HepG2 (cell line): ENCODE measurements around the gene C11orf58.

Source experiments
- EP300 ChIP-seq, 3 experiments: sonication (generic) in 1 of 3; formaldehyde crosslinking in 1 of 3; IDR thresholded peaks; 2 replicates each; pipeline versions ENCODE4 v1.5.1 to v1.6.1; 2011 to 2020; ENCODE audit warnings: low read depth in 2 of 3, low read length in 2 of 3, borderline replicate concordance in 1 of 3, improper control_type of control experiment in 1 of 3, mild to moderate bottlenecking in 1 of 3, missing genetic modification reagents in 1 of 3, moderate library complexity in 1 of 3
- JARID2 ChIP-seq: sonication (generic); formaldehyde crosslinking; IDR thresholded peaks from 2 replicates; pipeline ENCODE4 v1.8.1; 2023; ENCODE audit warnings: missing genetic modification reagents, inconsistent platforms; ENCODE audit not compliant: insufficient replicate concordance
- MAFK ChIP-seq, 2 experiments: IDR thresholded peaks in 1 of 2; conservative IDR thresholded peaks in 1 of 2; 2 replicates each; pipeline ENCODE4 v1.6.1; 2011; ENCODE audit warnings: improper control_type of control experiment in 2 of 2, low read length in 2 of 2
- PHF20 ChIP-seq: sonication (generic); formaldehyde crosslinking; IDR thresholded peaks from 2 replicates; pipeline ENCODE4 v1.5.0; 2020; ENCODE audit warnings: mild to moderate bottlenecking, missing genetic modification reagents
- POLR2AphosphoS5 ChIP-seq: IDR thresholded peaks from 2 replicates; pipeline ENCODE4 v1.6.1; 2012; ENCODE audit warnings: low read depth, low read length
- ZNF20 ChIP-seq: sonication (generic); formaldehyde crosslinking; IDR thresholded peaks from 2 replicates; pipeline ENCODE4 v1.4.0; 2020; ENCODE audit warnings: mild to moderate bottlenecking, moderate library complexity, missing genetic modification reagents
- ZNF274 ChIP-seq: sonication (generic); formaldehyde crosslinking; IDR thresholded peaks from 2 replicates; pipeline ENCODE4 v1.5.1; 2020; ENCODE audit warnings: mild to moderate bottlenecking, missing genetic modification reagents
- ZNF496 ChIP-seq: sonication (generic); formaldehyde crosslinking; IDR thresholded peaks from 2 replicates; pipeline ENCODE4 v1.8.1; 2023; ENCODE audit warnings: mild to moderate bottlenecking, moderate library complexity, missing genetic modification reagents; ENCODE audit not compliant: insufficient replicate concordance
- ZNF562 ChIP-seq: sonication (generic); formaldehyde crosslinking; IDR thresholded peaks from 2 replicates; pipeline ENCODE4 v1.8.0; 2022; ENCODE audit warnings: missing genetic modification reagents, borderline replicate concordance
- ZNF580 ChIP-seq: IDR thresholded peaks from 2 replicates; pipeline ENCODE4 v1.6.1; 2016; ENCODE audit warnings: low read depth, borderline replicate concordance
- ZSCAN30 ChIP-seq: sonication (generic); formaldehyde crosslinking; IDR thresholded peaks from 2 replicates; pipeline ENCODE4 v1.5.0; 2020; ENCODE audit warnings: mild to moderate bottlenecking, missing genetic modification reagents
- TF ChIP-seq, protein P1 (sequence below): sonication (generic); formaldehyde crosslinking; IDR thresholded peaks from 2 replicates; pipeline ENCODE4 v1.5.0; 2020; ENCODE audit warnings: mild to moderate bottlenecking, missing genetic modification reagents, moderate library complexity
- TF ChIP-seq, protein P2 (sequence below): sonication (generic); formaldehyde crosslinking; IDR thresholded peaks from 2 replicates; pipeline ENCODE4 v1.4.0; 2020; ENCODE audit warnings: missing genetic modification reagents
- TF ChIP-seq, protein P3 (sequence below): sonication (generic); formaldehyde crosslinking; IDR thresholded peaks from 2 replicates; pipeline ENCODE4 v1.5.0; 2020; ENCODE audit warnings: missing genetic modification reagents

DNA sequence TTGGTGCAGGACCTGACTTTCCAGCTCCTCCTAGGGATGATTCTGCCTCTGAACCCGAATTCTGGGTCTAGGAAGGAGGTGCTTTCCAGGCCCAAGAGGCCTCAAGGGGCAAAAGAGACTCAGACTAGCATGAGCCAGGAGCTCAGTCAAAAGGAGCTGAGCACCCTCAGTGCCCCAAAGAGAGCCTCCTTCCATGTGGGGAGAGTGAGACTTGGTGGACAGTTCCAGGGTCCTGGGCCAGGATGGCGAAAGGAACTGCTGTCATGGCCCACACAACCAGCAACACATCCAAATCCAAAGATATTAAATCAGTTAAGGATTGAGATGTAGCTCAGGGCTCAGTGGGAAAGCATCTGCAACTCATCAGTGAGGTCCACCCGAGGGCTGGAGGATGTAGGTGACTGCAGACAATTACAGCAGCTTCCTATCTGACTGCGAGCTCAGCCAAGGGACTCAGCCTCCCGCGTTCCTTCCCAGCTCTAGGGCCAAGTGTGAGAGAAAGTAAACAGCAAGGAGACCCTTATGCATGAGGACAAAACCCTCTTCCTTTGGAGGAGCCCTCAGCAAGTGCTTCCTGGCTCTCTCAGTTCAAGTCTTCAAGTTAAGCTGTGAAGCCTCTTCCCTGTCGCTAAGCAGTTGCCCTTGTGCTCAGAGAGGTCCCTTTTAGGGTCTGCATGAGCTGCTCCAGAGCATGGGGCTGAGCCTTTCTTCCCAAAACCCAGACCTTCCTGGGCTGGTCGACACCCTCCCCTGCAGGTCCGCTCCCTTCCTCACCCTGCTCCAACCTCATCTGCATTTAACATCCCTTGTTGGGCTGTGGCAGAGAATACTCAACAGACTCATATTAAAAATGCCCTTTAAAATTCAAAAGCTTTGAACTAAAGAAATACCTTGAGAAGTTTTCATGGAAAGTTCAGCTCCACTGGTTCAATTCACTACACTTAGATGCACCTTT is 35.8 kb downstream of the C11orf58 start:
- TF ChIP-seq POLR2AphosphoS5 (no peak), ZNF274 (CRISPR knock-in tag) (no peak), ZNF580 (CRISPR knock-in tag) (no peak), EP300 (IDR thresholded peaks at IDR 0.05; ENCODE audit: low read depth in 2 of 2, low read length in 2 of 2) (no peak), EP300 (CRISPR knock-in tag; IDR thresholded peaks at IDR 0.05; ENCODE audit: borderline replicate concordance) (no peak), ZNF20 (CRISPR knock-in tag) (no peak), MAFK (conservative IDR thresholded peaks at IDR 0.05 in 1 of 2, IDR thresholded peaks at IDR 0.05 in 1 of 2; ENCODE audit: low read length in 2 of 2) (no peak), ZNF562 (CRISPR knock-in tag) (no peak), JARID2 (no peak), ZSCAN30 (no peak), ZNF496 (CRISPR knock-in tag) (no peak), PHF20 (CRISPR knock-in tag) (no peak)
- TF ChIP-seq, protein P1, sequence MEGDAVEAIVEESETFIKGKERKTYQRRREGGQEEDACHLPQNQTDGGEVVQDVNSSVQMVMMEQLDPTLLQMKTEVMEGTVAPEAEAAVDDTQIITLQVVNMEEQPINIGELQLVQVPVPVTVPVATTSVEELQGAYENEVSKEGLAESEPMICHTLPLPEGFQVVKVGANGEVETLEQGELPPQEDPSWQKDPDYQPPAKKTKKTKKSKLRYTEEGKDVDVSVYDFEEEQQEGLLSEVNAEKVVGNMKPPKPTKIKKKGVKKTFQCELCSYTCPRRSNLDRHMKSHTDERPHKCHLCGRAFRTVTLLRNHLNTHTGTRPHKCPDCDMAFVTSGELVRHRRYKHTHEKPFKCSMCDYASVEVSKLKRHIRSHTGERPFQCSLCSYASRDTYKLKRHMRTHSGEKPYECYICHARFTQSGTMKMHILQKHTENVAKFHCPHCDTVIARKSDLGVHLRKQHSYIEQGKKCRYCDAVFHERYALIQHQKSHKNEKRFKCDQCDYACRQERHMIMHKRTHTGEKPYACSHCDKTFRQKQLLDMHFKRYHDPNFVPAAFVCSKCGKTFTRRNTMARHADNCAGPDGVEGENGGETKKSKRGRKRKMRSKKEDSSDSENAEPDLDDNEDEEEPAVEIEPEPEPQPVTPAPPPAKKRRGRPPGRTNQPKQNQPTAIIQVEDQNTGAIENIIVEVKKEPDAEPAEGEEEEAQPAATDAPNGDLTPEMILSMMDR, result no peak
- TF ChIP-seq, protein P2, sequence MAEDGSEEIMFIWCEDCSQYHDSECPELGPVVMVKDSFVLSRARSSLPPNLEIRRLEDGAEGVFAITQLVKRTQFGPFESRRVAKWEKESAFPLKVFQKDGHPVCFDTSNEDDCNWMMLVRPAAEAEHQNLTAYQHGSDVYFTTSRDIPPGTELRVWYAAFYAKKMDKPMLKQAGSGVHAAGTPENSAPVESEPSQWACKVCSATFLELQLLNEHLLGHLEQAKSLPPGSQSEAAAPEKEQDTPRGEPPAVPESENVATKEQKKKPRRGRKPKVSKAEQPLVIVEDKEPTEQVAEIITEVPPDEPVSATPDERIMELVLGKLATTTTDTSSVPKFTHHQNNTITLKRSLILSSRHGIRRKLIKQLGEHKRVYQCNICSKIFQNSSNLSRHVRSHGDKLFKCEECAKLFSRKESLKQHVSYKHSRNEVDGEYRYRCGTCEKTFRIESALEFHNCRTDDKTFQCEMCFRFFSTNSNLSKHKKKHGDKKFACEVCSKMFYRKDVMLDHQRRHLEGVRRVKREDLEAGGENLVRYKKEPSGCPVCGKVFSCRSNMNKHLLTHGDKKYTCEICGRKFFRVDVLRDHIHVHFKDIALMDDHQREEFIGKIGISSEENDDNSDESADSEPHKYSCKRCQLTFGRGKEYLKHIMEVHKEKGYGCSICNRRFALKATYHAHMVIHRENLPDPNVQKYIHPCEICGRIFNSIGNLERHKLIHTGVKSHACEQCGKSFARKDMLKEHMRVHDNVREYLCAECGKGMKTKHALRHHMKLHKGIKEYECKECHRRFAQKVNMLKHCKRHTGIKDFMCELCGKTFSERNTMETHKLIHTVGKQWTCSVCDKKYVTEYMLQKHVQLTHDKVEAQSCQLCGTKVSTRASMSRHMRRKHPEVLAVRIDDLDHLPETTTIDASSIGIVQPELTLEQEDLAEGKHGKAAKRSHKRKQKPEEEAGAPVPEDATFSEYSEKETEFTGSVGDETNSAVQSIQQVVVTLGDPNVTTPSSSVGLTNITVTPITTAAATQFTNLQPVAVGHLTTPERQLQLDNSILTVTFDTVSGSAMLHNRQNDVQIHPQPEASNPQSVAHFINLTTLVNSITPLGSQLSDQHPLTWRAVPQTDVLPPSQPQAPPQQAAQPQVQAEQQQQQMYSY, result no peak
- TF ChIP-seq, protein P3, sequence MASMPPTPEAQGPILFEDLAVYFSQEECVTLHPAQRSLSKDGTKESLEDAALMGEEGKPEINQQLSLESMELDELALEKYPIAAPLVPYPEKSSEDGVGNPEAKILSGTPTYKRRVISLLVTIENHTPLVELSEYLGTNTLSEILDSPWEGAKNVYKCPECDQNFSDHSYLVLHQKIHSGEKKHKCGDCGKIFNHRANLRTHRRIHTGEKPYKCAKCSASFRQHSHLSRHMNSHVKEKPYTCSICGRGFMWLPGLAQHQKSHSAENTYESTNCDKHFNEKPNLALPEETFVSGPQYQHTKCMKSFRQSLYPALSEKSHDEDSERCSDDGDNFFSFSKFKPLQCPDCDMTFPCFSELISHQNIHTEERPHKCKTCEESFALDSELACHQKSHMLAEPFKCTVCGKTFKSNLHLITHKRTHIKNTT, result no peak
